Trophoblast cell (in vitro differentiated cells and primary cell): ENCODE measurements around the gene CDR2L.

Experiments
- DNase-seq, 2 donors: peaks; one replicate each; pipeline ENCODE4 v3.0.0-alpha.2; 2016
- H2AFZ ChIP-seq: 2 replicates; pipeline ENCODE4 v1.6.1; 2013; ENCODE audit warnings: low read length, moderate library complexity, mild to moderate bottlenecking; ENCODE audit not compliant: insufficient read depth, poor library complexity
- H2AK5ac ChIP-seq: 2 replicates; pipeline ENCODE4 v1.6.1; 2013; ENCODE audit warnings: mild to moderate bottlenecking, low read length
- H2BK120ac ChIP-seq: 2 replicates; pipeline ENCODE4 v1.6.1; 2013; ENCODE audit warnings: low read length, mild to moderate bottlenecking, moderate library complexity; ENCODE audit not compliant: insufficient read depth, poor library complexity
- H2BK12ac ChIP-seq: 2 replicates; pipeline ENCODE4 v1.6.1; 2013; ENCODE audit warnings: mild to moderate bottlenecking, low read length, moderate library complexity
- H2BK5ac ChIP-seq: 2 replicates; pipeline ENCODE4 v1.6.1; 2013; ENCODE audit warnings: low read length, low read depth, moderate library complexity, mild to moderate bottlenecking; ENCODE audit not compliant: poor library complexity
- H3K14ac ChIP-seq: 2 replicates; pipeline ENCODE4 v1.6.1; 2013; ENCODE audit warnings: mild to moderate bottlenecking, low read length
- H3K18ac ChIP-seq: 2 replicates; pipeline ENCODE4 v1.6.1; 2013; ENCODE audit warnings: mild to moderate bottlenecking, low read length
- H3K23ac ChIP-seq: 2 replicates; pipeline ENCODE4 v1.6.1; 2013; ENCODE audit warnings: low read length
- H3K27ac ChIP-seq: 2 replicates; pipeline ENCODE4 v1.5.1; 2013; ENCODE audit warnings: low read depth, mild to moderate bottlenecking, inconsistent platforms, low read length, moderate library complexity
- H3K27me3 ChIP-seq: 2 replicates; pipeline ENCODE4 v1.6.1; 2013; ENCODE audit warnings: inconsistent platforms, mild to moderate bottlenecking, low read length, moderate library complexity; ENCODE audit not compliant: insufficient read depth
- H3K36me3 ChIP-seq, 2 experiments: 1 replicate in 1 of 2; 2 replicates in 1 of 2; pipeline ENCODE4 v1.6.1; 2013; ENCODE audit warnings: low read length in 2 of 2, mild to moderate bottlenecking in 2 of 2, moderate library complexity in 1 of 2; ENCODE audit not compliant: insufficient read depth in 2 of 2, control insufficient read depth in 1 of 2
- H3K4ac ChIP-seq: 2 replicates; pipeline ENCODE4 v1.6.1; 2013; ENCODE audit warnings: low read depth, mild to moderate bottlenecking, low read length, moderate library complexity
- H3K4me1 ChIP-seq, 2 experiments: 1 replicate in 1 of 2; 2 replicates in 1 of 2; pipeline ENCODE4 v1.6.1; 2013; ENCODE audit warnings: low read length in 2 of 2, mild to moderate bottlenecking in 2 of 2, moderate library complexity in 1 of 2; ENCODE audit not compliant: insufficient read depth in 2 of 2, control insufficient read depth in 1 of 2
- H3K4me2 ChIP-seq: 2 replicates; pipeline ENCODE4 v1.6.1; 2013; ENCODE audit warnings: inconsistent platforms, mild to moderate bottlenecking, low read length, moderate library complexity
- H3K4me3 ChIP-seq: 2 replicates; pipeline ENCODE4 v1.5.1; 2013; ENCODE audit warnings: mild to moderate bottlenecking, low read depth, low read length, inconsistent platforms
- H3K79me1 ChIP-seq: one replicate; pipeline ENCODE4 v1.6.1; 2013; ENCODE audit warnings: low read length
- H3K79me2 ChIP-seq: 2 replicates; pipeline ENCODE4 v1.6.1; 2013; ENCODE audit warnings: low read length, mild to moderate bottlenecking; ENCODE audit not compliant: control insufficient read depth, insufficient read depth, poor library complexity
- H3K9ac ChIP-seq: 2 replicates; pipeline ENCODE4 v1.6.1; 2013; ENCODE audit warnings: mild to moderate bottlenecking, low read length
- H3K9me3 ChIP-seq: 2 replicates; pipeline ENCODE4 v1.6.1; 2013; ENCODE audit warnings: low read depth, mild to moderate bottlenecking, control low read depth, inconsistent platforms, low read length; ENCODE audit not compliant: insufficient read depth
- H4K12ac ChIP-seq: 2 replicates; pipeline ENCODE4 v1.6.1; 2013; ENCODE audit warnings: low read depth, mild to moderate bottlenecking, low read length, moderate library complexity
- H4K8ac ChIP-seq: 2 replicates; pipeline ENCODE4 v1.6.1; 2013; ENCODE audit warnings: low read depth, mild to moderate bottlenecking, low read length, moderate library complexity
- H4K91ac ChIP-seq: one replicate; pipeline ENCODE4 v1.6.1; 2013; ENCODE audit warnings: low read depth, mild to moderate bottlenecking, low read length, moderate library complexity
- WGBS: extraction: QIAGEN DNeasy Blood & Tissue Kit; methylation state at CpG from one replicate; pipeline ENCODE4 v1.1.7; 2013; ENCODE audit warnings: missing lambda C conversion rate; ENCODE audit not compliant: insufficient read length, insufficient coverage; ENCODE audit errors: extremely low coverage; 5-methylcytosine and 5-hydroxymethylcytosine counted together

Gene CDR2L

DNA sequence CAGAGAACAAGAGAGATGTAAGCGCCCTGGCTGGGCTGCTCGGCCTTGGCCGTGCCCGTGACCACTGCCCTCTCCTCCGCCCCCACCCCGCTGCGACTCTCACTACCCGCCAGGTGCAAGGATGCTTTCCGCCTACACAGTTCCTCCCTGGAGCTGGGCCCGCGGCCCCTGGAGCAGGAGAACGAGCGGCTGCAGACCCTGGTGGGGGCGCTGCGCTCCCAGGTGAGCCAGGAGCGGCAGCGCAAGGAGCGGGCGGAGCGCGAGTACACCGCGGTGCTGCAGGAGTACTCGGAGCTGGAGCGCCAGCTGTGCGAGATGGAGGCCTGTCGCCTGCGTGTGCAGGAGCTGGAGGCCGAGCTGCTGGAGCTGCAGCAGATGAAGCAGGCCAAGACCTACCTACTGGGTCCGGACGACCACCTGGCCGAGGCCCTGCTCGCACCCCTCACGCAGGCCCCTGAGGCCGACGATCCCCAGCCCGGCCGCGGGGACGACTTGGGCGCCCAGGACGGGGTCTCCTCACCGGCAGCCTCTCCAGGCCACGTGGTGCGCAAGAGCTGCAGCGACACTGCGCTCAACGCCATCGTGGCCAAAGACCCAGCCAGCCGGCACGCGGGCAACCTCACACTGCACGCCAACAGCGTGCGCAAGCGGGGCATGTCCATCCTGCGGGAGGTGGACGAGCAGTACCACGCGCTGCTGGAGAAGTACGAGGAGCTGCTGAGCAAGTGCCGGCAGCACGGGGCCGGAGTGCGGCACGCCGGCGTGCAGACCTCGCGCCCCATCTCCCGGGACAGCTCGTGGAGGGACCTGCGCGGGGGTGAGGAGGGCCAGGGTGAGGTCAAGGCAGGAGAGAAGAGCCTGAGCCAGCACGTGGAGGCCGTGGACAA, 15.9 kb downstream of the CDR2L start:
- Histone ChIP-seq H2BK5ac (no peak overlapping the region), H3K4ac (no peak overlapping the region), H3K9me3 (no peaks in the 10 kb centered on the region), H3K27ac (no peak overlapping the region), H4K12ac (no peak overlapping the region), H3K9ac (no peak overlapping the region), H3K18ac (no peak overlapping the region), H2BK120ac (no peak overlapping the region), H3K27me3 (no peaks in the 10 kb centered on the region), H4K91ac (no peak overlapping the region), H4K8ac (no peak overlapping the region), H3K79me2 (no peaks in the 10 kb centered on the region), H2BK12ac (no peak overlapping the region), H2AFZ (no peak overlapping the region), H3K14ac (no peak overlapping the region), H2AK5ac (no peak overlapping the region), H3K36me3 (peaks cover 37 to 41% of the 10 kb centered on the region in 2 experiments), H3K4me2 (no peak overlapping the region), H3K23ac (no peak overlapping the region), H3K4me3 (peak overlapping the region; percentile 23), H3K4me1 (no peaks in the 10 kb centered on the region), H3K79me1 (no peaks in the 10 kb centered on the region)
- no CpG with 5 or more reads among the region's 76 CpGs for WGBS
- no peak for DNase-seq

DNA sequence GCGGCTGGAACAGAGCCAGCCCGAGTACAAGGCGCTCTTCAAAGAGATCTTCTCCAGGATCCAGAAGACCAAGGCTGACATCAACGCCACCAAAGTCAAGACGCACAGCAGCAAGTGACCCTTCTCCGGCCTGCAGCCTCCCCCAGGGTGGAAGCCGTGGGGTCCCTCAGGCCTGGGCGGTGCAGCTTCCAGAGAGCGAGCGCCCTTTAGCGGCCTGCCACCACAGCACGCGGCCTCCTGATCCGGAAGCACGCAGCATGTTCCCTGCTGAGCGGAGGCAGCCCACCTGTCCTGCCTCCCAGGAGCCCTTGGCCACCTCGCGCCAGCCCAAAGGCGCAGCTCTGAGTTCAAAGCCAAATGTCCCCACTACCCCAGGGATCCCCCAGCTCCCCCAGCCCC, 16.5 kb downstream of the CDR2L start:
- no CpG with 5 or more reads among the region's 19 CpGs for WGBS

DNA sequence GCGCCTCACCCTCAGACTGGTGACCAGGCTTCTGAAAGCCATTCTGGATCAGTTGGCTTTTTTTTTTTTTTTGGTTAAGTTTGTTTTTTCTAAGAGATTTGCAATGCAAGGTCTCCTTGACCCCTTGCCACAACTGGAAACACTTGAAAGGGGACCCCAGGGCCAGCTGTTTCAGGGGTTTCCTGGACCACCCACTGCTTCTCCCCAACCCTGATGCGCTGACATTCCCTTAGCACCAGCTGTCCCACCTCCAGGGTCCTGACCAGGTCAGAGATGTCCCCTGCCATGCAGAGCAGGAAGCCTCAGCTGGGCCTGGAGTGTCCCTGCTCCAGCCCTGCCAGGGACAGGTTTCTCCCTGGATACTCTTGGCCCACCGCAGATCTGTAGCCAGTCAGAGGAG, 16.9 kb downstream of the CDR2L start:
- H4K12ac ChIP-seq: no peak overlapping the region
- no peaks in the 10 kb centered on the region for H3K79me2 ChIP-seq
- H3K4ac ChIP-seq: no peak overlapping the region
- no peak overlapping the region for H3K4me3 ChIP-seq
- peaks cover 2 to 3% of the 10 kb centered on the region in 2 experiments for H3K4me1 ChIP-seq
- no peak overlapping the region for H2AK5ac ChIP-seq
- H3K79me1 ChIP-seq: no peaks in the 10 kb centered on the region
- H3K9ac ChIP-seq: no peak overlapping the region
- H2AFZ ChIP-seq: no peak overlapping the region
- no peaks in the 10 kb centered on the region for H3K9me3 ChIP-seq
- H3K14ac ChIP-seq: no peak overlapping the region
- no peak overlapping the region for H3K27ac ChIP-seq
- peaks cover 36 to 39% of the 10 kb centered on the region in 2 experiments for H3K36me3 ChIP-seq
- no peaks in the 10 kb centered on the region for H3K27me3 ChIP-seq
- no peak overlapping the region for H3K4me2 ChIP-seq
- no peak overlapping the region for H4K8ac ChIP-seq
- no CpG with 5 or more reads among the region's 3 CpGs for WGBS
- no peak overlapping the region for H3K23ac ChIP-seq
- H2BK12ac ChIP-seq: no peak overlapping the region
- H3K18ac ChIP-seq: no peak overlapping the region
- H2BK5ac ChIP-seq: no peak overlapping the region
- H4K91ac ChIP-seq: no peak overlapping the region
- DNase-seq: no peak
- no peak overlapping the region for H2BK120ac ChIP-seq

More for the DNA sequence above, 16.5 kb downstream of the CDR2L start:
- no peak overlapping the region for H3K14ac ChIP-seq
- no peak overlapping the region for H4K91ac ChIP-seq
- H3K79me1 ChIP-seq: no peaks in the 10 kb centered on the region
- no peak overlapping the region for H2BK12ac ChIP-seq
- H3K9me3 ChIP-seq: no peaks in the 10 kb centered on the region
- no peak overlapping the region for H3K18ac ChIP-seq
- H3K36me3 ChIP-seq: peaks cover 37 to 41% of the 10 kb centered on the region in 2 experiments
- no peak overlapping the region for H3K27ac ChIP-seq
- no peak overlapping the region for H2AK5ac ChIP-seq
- H2BK120ac ChIP-seq: no peak overlapping the region
- no peaks in the 10 kb centered on the region for H3K79me2 ChIP-seq
- H4K12ac ChIP-seq: no peak overlapping the region
- no peaks in the 10 kb centered on the region for H3K27me3 ChIP-seq
- no peak overlapping the region for H4K8ac ChIP-seq
- no peak overlapping the region for H2AFZ ChIP-seq
- no peak for DNase-seq
- no peak overlapping the region for H3K23ac ChIP-seq
- no peak overlapping the region for H3K9ac ChIP-seq
- no peak overlapping the region for H3K4me2 ChIP-seq
- no peak overlapping the region for H3K4me3 ChIP-seq
- H2BK5ac ChIP-seq: no peak overlapping the region
- peaks cover under 1 to 1% of the 10 kb centered on the region in 2 experiments for H3K4me1 ChIP-seq
- H3K4ac ChIP-seq: no peak overlapping the region

DNA sequence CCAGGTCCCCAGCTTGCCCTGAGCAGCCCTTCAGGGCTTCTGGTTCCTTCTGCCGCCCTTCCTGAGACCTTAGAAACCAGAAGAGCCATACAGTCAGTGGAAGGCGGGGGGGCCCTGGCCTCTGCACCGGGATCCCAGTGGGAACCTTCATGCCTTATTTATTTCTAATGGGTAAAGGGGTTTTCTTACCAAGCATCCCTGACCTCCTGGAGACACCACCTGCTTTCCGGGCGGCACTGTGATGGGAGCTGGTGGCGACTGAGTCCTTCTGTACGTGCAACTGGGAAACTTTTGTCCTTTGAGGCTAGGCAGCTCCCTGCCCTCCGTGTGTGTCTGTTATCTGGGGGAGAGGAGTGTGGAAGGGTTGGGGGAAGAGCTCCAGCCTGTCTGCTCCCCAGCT, 17.9 kb downstream of the CDR2L start:
- Histone ChIP-seq H4K91ac (no peak overlapping the region), H3K4me3 (no peak overlapping the region), H4K12ac (no peak overlapping the region), H3K79me1 (no peaks in the 10 kb centered on the region), H4K8ac (no peak overlapping the region), H3K9me3 (no peaks in the 10 kb centered on the region), H3K4me1 (peaks cover 2 to 6% of the 10 kb centered on the region in 2 experiments), H2BK120ac (no peak overlapping the region), H2AFZ (no peak overlapping the region), H3K27me3 (no peaks in the 10 kb centered on the region), H3K23ac (no peak overlapping the region), H3K14ac (no peak overlapping the region), H3K4ac (no peak overlapping the region), H3K27ac (no peak overlapping the region), H3K79me2 (no peaks in the 10 kb centered on the region), H2BK5ac (no peak overlapping the region), H2BK12ac (no peak overlapping the region), H3K9ac (no peak overlapping the region), H3K4me2 (no peak overlapping the region), H3K36me3 (peaks cover 31 to 37% of the 10 kb centered on the region in 2 experiments), H3K18ac (no peak overlapping the region), H2AK5ac (no peak overlapping the region)
- WGBS: no CpG with 5 or more reads among the region's 8 CpGs
- DNase-seq: no peak
